Vagina (tissue), 2 donors: Measurements from ENCODE around the gene AP4E1. TPM values are rescaled to one million over a fixed set of nuclear protein-coding genes. Genes with fewer than 3 reads are reported as not detected.

Source experiments
- DNase-seq, 2 donors: peaks; one replicate each; pipeline ENCODE4 v3.0.0-alpha.2; 2017; ENCODE audit errors: extremely low spot score in 2 of 2
- H3K27ac ChIP-seq: fragments of 200-600 bp; sonication (generic); one replicate; pipeline ENCODE4 v1.5.1; 2019
- H3K27me3 ChIP-seq: fragments of 200-600 bp; sonication (generic); one replicate; pipeline ENCODE4 v1.5.1; 2019
- H3K36me3 ChIP-seq, 2 donors: fragments of 200-600 bp; sonication (generic); one replicate each; pipeline ENCODE4 v1.5.1; 2017 to 2019
- H3K4me1 ChIP-seq: fragments of 200-600 bp; sonication (generic); one replicate; pipeline ENCODE4 v1.5.1; 2019
- H3K4me3 ChIP-seq, 2 donors: fragments of 200-600 bp; sonication (generic); 1 replicate in 1 of 2; 2 replicates in 1 of 2; pipeline ENCODE4 v1.5.1; 2016 to 2019
- H3K9me3 ChIP-seq: fragments of 200-600 bp; sonication (generic); one replicate; pipeline ENCODE4 v1.5.1; 2019
- CTCF ChIP-seq, 3 experiments: fragments of 450-650 bp in 2 of 3; fragments of 200-600 bp in 1 of 3; sonication (generic) in 1 of 3; IDR thresholded peaks; one replicate each; pipeline ENCODE4 v1.5.1; 2017 to 2019; ENCODE audit warnings: antibody characterized with exemption in 3 of 3, mild to moderate bottlenecking in 2 of 3, moderate library complexity in 2 of 3
- POLR2A ChIP-seq, 2 donors: fragments of 450-650 bp; IDR thresholded peaks; one replicate each; pipeline ENCODE4 v1.6.1; 2017; ENCODE audit warnings: antibody characterized with exemption in 2 of 2, mild to moderate bottlenecking in 2 of 2, moderate library complexity in 2 of 2
- POLR2AphosphoS5 ChIP-seq, 2 donors: sonication (generic); formaldehyde crosslinking; IDR thresholded peaks; one replicate each; pipeline ENCODE4 v1.9.0; 2017; ENCODE audit warnings: antibody characterized with exemption in 2 of 2, mild to moderate bottlenecking in 2 of 2, low read depth in 1 of 2; ENCODE audit not compliant: insufficient read depth in 1 of 2
- intact Hi-C: fragments of 100-400 bp; cut with DNase I; formaldehyde crosslinking; loops from one replicate; pipeline ENCODE4 v1.15.1; 2023
- total RNA-seq: library from RNA; depleted of rRNA; stranded (reverse); fragments of >200 nt; gene quantifications from one replicate; pipeline ENCODE4 v1.2.3, GENCODE V29; 2016

AP4E1 gene
- total RNA-seq, 1 donor from 2014 or later = 7.4 TPM

DNA sequence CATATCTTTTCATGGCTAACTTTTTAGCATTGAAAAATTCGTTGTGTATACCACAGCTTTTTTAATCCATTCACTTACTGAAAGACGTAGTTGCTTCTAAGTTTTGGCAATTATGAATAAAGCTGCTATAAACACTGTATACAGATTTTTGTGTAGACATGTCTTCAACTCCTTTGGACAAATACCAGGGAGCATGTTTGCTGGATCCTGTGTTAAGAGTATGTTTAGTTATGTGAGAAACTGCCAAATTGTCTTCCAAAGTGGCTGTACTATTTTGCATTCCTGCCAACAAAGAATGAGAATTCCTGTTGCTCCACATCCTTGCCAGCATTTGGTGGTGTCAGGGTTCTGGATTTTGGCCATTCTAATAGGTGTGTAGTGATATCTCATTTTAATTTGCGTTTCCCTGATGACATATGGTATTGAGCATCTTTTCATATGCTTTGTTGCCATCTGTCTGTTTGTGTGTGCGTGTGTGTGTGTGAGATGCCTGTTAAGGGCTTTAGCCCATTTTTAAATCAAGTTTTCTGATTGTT is 98.7 kb downstream of the AP4E1 start:
- TF ChIP-seq POLR2A (IDR thresholded peaks at IDR 0.05) (no peak), POLR2AphosphoS5 (IDR thresholded peaks at IDR 0.05; ENCODE audit: insufficient read depth in 1 of 2, low read depth in 1 of 2) (no peak), CTCF (IDR thresholded peaks at IDR 0.05) (no peak)
- DNase-seq = no peak
- H3K9me3 ChIP-seq = no peaks in the 10 kb centered on the region
- H3K27me3 ChIP-seq = no peaks in the 10 kb centered on the region
- no peak overlapping the region for H3K27ac ChIP-seq
- no peak overlapping the region for H3K4me3 ChIP-seq
- no peaks in the 10 kb centered on the region for H3K4me1 ChIP-seq
- intact Hi-C loops = no loop called here
- peaks cover 0 to 8% of the 10 kb centered on the region in 2 donors for H3K36me3 ChIP-seq

- Histone ChIP-seq H3K27me3 (no peaks in the 10 kb centered on the region), H3K27ac (no peak overlapping the region), H3K4me3 (no peak overlapping the region), H3K9me3 (no peaks in the 10 kb centered on the region), H3K36me3 (no peaks in the 10 kb centered on the region), H3K4me1 (no peaks in the 10 kb centered on the region)
- intact Hi-C loops = no loop called here
- DNase-seq = no peak
- TF ChIP-seq POLR2AphosphoS5 (IDR thresholded peaks at IDR 0.05; ENCODE audit: insufficient read depth in 1 of 2, low read depth in 1 of 2) (no peak), CTCF (IDR thresholded peaks at IDR 0.05) (no peak), POLR2A (IDR thresholded peaks at IDR 0.05) (no peak)
Observed at GRCh38 chr15:51011212-51011611, 102.7 kb downstream of the AP4E1 start.

GRCh38 chr15:51016615-51017014 is 108.1 kb downstream of the AP4E1 start:
- H3K9me3 ChIP-seq = peaks cover 4% of the 10 kb centered on the region
- H3K4me1 ChIP-seq = no peaks in the 10 kb centered on the region
- no peaks in the 10 kb centered on the region for H3K36me3 ChIP-seq
- no peak overlapping the region for H3K4me3 ChIP-seq
- TF ChIP-seq CTCF (IDR thresholded peaks at IDR 0.05) (no peak), POLR2AphosphoS5 (IDR thresholded peaks at IDR 0.05; ENCODE audit: insufficient read depth in 1 of 2, low read depth in 1 of 2) (no peak), POLR2A (IDR thresholded peaks at IDR 0.05) (no peak)
- DNase-seq = no peak
- no peaks in the 10 kb centered on the region for H3K27me3 ChIP-seq
- intact Hi-C loops = no loop called here
- no peak overlapping the region for H3K27ac ChIP-seq

DNA sequence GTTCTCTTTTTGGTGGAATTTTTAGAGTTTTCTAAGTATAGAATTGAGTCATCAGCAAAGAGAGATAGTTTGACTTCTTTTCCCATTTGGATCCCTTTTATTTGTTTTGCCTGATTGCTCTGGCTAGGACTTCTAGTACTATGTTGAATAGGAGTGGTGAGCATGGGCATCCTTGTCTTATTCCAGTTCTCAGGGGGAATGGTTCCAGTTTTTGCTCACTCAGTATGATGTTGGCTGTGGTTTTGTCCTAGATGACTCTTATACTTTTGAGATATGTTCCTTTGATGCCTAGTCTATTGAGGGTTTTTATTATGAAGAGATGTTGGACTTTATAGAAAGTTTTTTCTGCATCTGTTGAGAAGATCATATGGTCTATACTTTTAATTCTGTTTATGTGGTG is 113.7 kb downstream of the AP4E1 start:
- TF ChIP-seq POLR2AphosphoS5 (IDR thresholded peaks at IDR 0.05; ENCODE audit: insufficient read depth in 1 of 2, low read depth in 1 of 2) = no peak
- no peak for TF ChIP-seq CTCF (IDR thresholded peaks at IDR 0.05)
- no peak for TF ChIP-seq POLR2A (IDR thresholded peaks at IDR 0.05)
- no peak for DNase-seq
- no peaks in the 10 kb centered on the region for H3K27me3 ChIP-seq
- H3K9me3 ChIP-seq = peaks cover 4% of the 10 kb centered on the region
- H3K36me3 ChIP-seq = no peaks in the 10 kb centered on the region
- intact Hi-C loops = no loop called here
- H3K4me1 ChIP-seq = no peaks in the 10 kb centered on the region
- H3K4me3 ChIP-seq = no peak overlapping the region
- no peak overlapping the region for H3K27ac ChIP-seq

DNA sequence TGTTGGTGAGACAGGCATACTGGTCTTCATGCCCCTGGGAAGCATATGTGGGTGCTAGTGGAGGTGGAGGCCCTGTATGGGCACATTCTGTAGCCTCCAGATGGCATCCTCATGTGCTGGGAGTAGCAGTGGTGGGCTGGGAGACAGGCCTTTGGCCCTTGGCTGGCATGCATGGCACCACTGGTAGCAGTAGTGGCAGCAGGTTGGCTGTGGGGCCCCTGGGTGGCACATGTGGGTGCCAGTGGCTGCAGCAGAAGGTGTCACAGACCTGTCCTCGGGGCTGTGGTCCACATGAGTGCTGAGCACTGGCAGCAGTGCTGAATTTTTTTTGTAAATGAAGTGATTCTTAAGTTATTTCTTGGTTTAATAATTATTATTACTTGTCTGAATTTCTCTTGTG is 115.0 kb downstream of the AP4E1 start:
- intact Hi-C loops = no loop called here
- DNase-seq = no peak
- no peak overlapping the region for H3K27ac ChIP-seq
- H3K9me3 ChIP-seq = peaks cover 4% of the 10 kb centered on the region
- TF ChIP-seq POLR2A (IDR thresholded peaks at IDR 0.05) (no peak), POLR2AphosphoS5 (IDR thresholded peaks at IDR 0.05; ENCODE audit: insufficient read depth in 1 of 2, low read depth in 1 of 2) (no peak), CTCF (IDR thresholded peaks at IDR 0.05) (no peak)
- no peaks in the 10 kb centered on the region for H3K36me3 ChIP-seq
- no peaks in the 10 kb centered on the region for H3K4me1 ChIP-seq
- no peak overlapping the region for H3K4me3 ChIP-seq
- H3K27me3 ChIP-seq = no peaks in the 10 kb centered on the region
